Thoracic aorta (tissue), 2 donors: ENCODE measurements around the gene HOXC5. TPM values are rescaled to one million over a fixed set of nuclear protein-coding genes. Genes with fewer than 3 reads are reported as not detected.
A peak's percentile ranks its signal among the peaks of the same experiment; 100 is the strongest.

Experiments used
- ATAC-seq: fragments of 150-250 bp; one replicate; pipeline ENCODE4 v1.8.0; 2017; ENCODE audit warnings: low read depth; ENCODE audit not compliant: insufficient number of reproducible peaks, low FRiP score
- DNase-seq: peaks from one replicate; pipeline ENCODE4 v3.0.0-alpha.2; 2020; ENCODE audit warnings: low spot score
- H3K27ac ChIP-seq, 2 donors: fragments of 200-600 bp; sonication (generic); 1 replicate in 1 of 2; 2 replicates in 1 of 2; pipeline ENCODE4 v1.5.1; 2016; ENCODE audit warnings: mild to moderate bottlenecking in 2 of 2, moderate library complexity in 2 of 2
- H3K27me3 ChIP-seq: fragments of 200-600 bp; sonication (generic); replicated peaks from 2 replicates; pipeline ENCODE4 v1.6.0; 2016; ENCODE audit warnings: mild to moderate bottlenecking; ENCODE audit not compliant: insufficient read depth
- H3K36me3 ChIP-seq: fragments of 200-600 bp; sonication (generic); one replicate; pipeline ENCODE4 v1.5.1; 2016
- H3K4me1 ChIP-seq, 2 donors: fragments of 200-600 bp; sonication (generic); 1 replicate in 1 of 2; 2 replicates in 1 of 2; pipeline versions ENCODE4 v1.5.1 to v1.6.0; 2016; ENCODE audit warnings: low read depth in 2 of 2, mild to moderate bottlenecking in 1 of 2; ENCODE audit not compliant: control insufficient read depth in 1 of 2
- H3K4me3 ChIP-seq: fragments of 200-600 bp; sonication (generic); 2 replicates; pipeline ENCODE4 v1.5.1; 2016; ENCODE audit warnings: mild to moderate bottlenecking
- H3K9me3 ChIP-seq: fragments of 200-600 bp; sonication (generic); 2 replicates; pipeline ENCODE4 v1.5.1; 2016
- total RNA-seq, 2 donors: library from RNA; depleted of rRNA; stranded (reverse); fragments of >200 nt; gene quantifications; one replicate each; pipeline versions ENCODE4 v1.1.0 to v1.2.3, GENCODE V29; 2016
- TF ChIP-seq, protein P1 (sequence below): fragments of 200-600 bp; sonication (generic); IDR thresholded peaks from one replicate; pipeline ENCODE4 v1.5.1; 2019; ENCODE audit warnings: antibody characterized with exemption

Gene HOXC5
- total RNA-seq, 2 donors from 2014 or later = 1.8 TPM; not detected in 1

DNA sequence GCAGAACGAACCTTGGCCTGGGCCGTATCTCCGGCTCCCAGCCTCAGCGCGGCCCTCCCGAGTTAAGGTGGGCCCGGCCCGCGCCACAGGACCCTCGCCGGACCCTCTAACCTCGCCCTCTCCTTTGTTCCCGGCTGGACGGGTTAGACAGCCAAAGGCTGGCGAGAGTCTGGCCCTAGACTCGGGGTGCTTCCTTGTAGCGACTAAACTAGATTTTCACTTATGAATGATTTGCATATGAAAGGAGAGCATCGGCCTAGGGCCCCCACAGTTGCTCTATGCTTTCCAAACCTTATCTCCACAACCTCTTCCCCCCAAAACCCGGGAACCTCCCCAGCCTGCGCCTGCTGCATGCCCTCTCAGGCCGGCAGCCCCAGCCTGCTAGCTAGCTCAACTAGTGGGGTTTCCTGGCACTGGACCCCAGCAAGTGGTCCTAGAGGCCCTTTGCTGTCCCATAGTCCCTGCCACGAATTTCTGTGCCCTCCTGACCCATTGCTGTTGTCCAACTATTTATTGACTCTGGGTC lies 2.0 kb downstream of the HOXC5 start:
- ATAC-seq (no peak), DNase-seq (no peak)
- no peaks in the 10 kb centered on the region for H3K27me3 ChIP-seq
- TF ChIP-seq, protein P1, sequence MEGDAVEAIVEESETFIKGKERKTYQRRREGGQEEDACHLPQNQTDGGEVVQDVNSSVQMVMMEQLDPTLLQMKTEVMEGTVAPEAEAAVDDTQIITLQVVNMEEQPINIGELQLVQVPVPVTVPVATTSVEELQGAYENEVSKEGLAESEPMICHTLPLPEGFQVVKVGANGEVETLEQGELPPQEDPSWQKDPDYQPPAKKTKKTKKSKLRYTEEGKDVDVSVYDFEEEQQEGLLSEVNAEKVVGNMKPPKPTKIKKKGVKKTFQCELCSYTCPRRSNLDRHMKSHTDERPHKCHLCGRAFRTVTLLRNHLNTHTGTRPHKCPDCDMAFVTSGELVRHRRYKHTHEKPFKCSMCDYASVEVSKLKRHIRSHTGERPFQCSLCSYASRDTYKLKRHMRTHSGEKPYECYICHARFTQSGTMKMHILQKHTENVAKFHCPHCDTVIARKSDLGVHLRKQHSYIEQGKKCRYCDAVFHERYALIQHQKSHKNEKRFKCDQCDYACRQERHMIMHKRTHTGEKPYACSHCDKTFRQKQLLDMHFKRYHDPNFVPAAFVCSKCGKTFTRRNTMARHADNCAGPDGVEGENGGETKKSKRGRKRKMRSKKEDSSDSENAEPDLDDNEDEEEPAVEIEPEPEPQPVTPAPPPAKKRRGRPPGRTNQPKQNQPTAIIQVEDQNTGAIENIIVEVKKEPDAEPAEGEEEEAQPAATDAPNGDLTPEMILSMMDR = no peak
- H3K4me3 ChIP-seq = no peak overlapping the region
- H3K4me1 ChIP-seq = peaks cover 0 to 11% of the 10 kb centered on the region in 2 donors
- H3K9me3 ChIP-seq = no peaks in the 10 kb centered on the region
- H3K27ac ChIP-seq = no peak overlapping the region
- peaks cover 2% of the 10 kb centered on the region for H3K36me3 ChIP-seq

GRCh38 chr12:54035568-54036264 lies 2.9 kb downstream of the HOXC5 start:
- TF ChIP-seq, protein P1 = no peak
- no peaks in the 10 kb centered on the region for H3K9me3 ChIP-seq
- H3K27ac ChIP-seq = no peak overlapping the region
- H3K4me1 ChIP-seq = peaks cover 0 to 11% of the 10 kb centered on the region in 2 donors
- no peak overlapping the region for H3K4me3 ChIP-seq
- H3K36me3 ChIP-seq = no peaks in the 10 kb centered on the region
- no peak for ATAC-seq
- H3K27me3 ChIP-seq = no peaks in the 10 kb centered on the region
- no peak for DNase-seq

GRCh38 chr12:54036620-54037359 lies 3.9 kb downstream of the HOXC5 start:
- Histone ChIP-seq H3K36me3 (no peaks in the 10 kb centered on the region), H3K4me1 (peaks cover 0 to 11% of the 10 kb centered on the region in 2 donors), H3K4me3 (no peak overlapping the region), H3K27me3 (no peaks in the 10 kb centered on the region), H3K9me3 (no peaks in the 10 kb centered on the region), H3K27ac (no peak overlapping the region)
- DNase-seq (no peak), ATAC-seq (no peak)
- TF ChIP-seq, protein P1 = peak; percentile 9

GRCh38 chr12:54037360-54038283 lies 4.8 kb downstream of the HOXC5 start:
- Histone ChIP-seq H3K4me1 (peaks cover 0 to 11% of the 10 kb centered on the region in 2 donors), H3K9me3 (no peaks in the 10 kb centered on the region), H3K27ac (no peak overlapping the region), H3K4me3 (no peak overlapping the region), H3K27me3 (no peaks in the 10 kb centered on the region), H3K36me3 (no peaks in the 10 kb centered on the region)
- TF ChIP-seq, protein P1 = no peak
- no peak for ATAC-seq
- DNase-seq = no peak
